IMR-90 (cell line): ENCODE results near the gene HSPB7. TPM values are rescaled to one million over a fixed set of nuclear protein-coding genes. Genes with fewer than 3 reads are reported as not detected.
"Not testable (repeated sequence)": the region's sequence is repeated elsewhere in the genome, so short reads cannot be mapped to it uniquely, and the experiment has no call there.

Source experiments
- ATAC-seq: fragments of 200-7000 bp; cut with Tn5 transposase; 2 replicates; pipeline ENCODE4 v1.9.1; 2020; ENCODE audit warnings: low read depth, mild to moderate bottlenecking, moderate library complexity
- BruUV-seq: library from RNA; stranded (reverse); fragments of 400-500 nt; replicated peaks from 2 replicates; lab custom pipeline; 2021; lab: Mats Ljungman, UMichigan
- CTCF ChIA-PET: fragments of 300-600 bp; formaldehyde crosslinking; extraction: SDS; loops from one replicate; lab custom pipeline; 2021; ENCODE audit warnings: antibody characterized with exemption; lab: Yijun Ruan, JAX
- POLR2A ChIA-PET: fragments of 300-600 bp; sonication (Branson Sonifier 250); formaldehyde crosslinking; loops from one replicate; lab custom pipeline; 2022; ENCODE audit warnings: antibody characterized with exemption; ENCODE audit not compliant: unreplicated experiment; lab: Charles Lee
- DNase-seq: peaks from one replicate; pipeline ENCODE4 v3.0.0; 2013
- H2AFZ ChIP-seq: replicated peaks from 2 replicates; pipeline ENCODE3; 2013; ENCODE audit warnings: low read length, mild to moderate bottlenecking; ENCODE audit not compliant: poor library complexity
- H2AK5ac ChIP-seq: 2 replicates; pipeline ENCODE4 v1.6.1; 2013; ENCODE audit warnings: low read depth, low read length, inconsistent platforms
- H2AK9ac ChIP-seq: replicated peaks from 2 replicates; pipeline ENCODE3; 2013; ENCODE audit warnings: mild to moderate bottlenecking, low read depth, low read length, moderate library complexity; ENCODE audit not compliant: poor library complexity
- H2BK120ac ChIP-seq: 2 replicates; pipeline ENCODE4 v1.6.1; 2013; ENCODE audit warnings: low read depth, low read length, inconsistent platforms
- H2BK15ac ChIP-seq: 3 replicates; pipeline ENCODE4 v1.6.1; 2013; ENCODE audit warnings: low read depth, low read length, inconsistent platforms
- H2BK20ac ChIP-seq: 2 replicates; pipeline ENCODE4 v1.6.1; 2013; ENCODE audit warnings: low read depth, mild to moderate bottlenecking, inconsistent platforms, low read length, moderate library complexity
- H2BK5ac ChIP-seq: 2 replicates; pipeline ENCODE4 v1.6.1; 2013; ENCODE audit warnings: mild to moderate bottlenecking, low read depth, low read length, inconsistent platforms; ENCODE audit not compliant: poor library complexity, severe bottlenecking
- H3K14ac ChIP-seq: replicated peaks from 2 replicates; pipeline ENCODE4 v1.6.1; 2013; ENCODE audit warnings: low read depth, low read length, inconsistent platforms
- H3K18ac ChIP-seq: 2 replicates; pipeline ENCODE4 v1.6.1; 2013; ENCODE audit warnings: low read depth, low read length, control low read depth
- H3K23ac ChIP-seq: 2 replicates; pipeline ENCODE4 v1.6.1; 2013; ENCODE audit warnings: low read depth, low read length, inconsistent platforms
- H3K27ac ChIP-seq: 2 replicates; pipeline ENCODE4 v1.5.1; 2013; ENCODE audit warnings: mild to moderate bottlenecking, control low read depth, low read length; ENCODE audit not compliant: insufficient read depth
- H3K27me3 ChIP-seq: 2 replicates; pipeline ENCODE4 v1.6.1; 2013; ENCODE audit warnings: low read length; ENCODE audit not compliant: control insufficient read depth, insufficient read depth
- H3K36me3 ChIP-seq: 2 replicates; pipeline ENCODE4 v1.6.1; 2013; ENCODE audit warnings: low read length, mixed read lengths; ENCODE audit not compliant: control insufficient read depth, insufficient read depth
- H3K4ac ChIP-seq: 2 replicates; pipeline ENCODE4 v1.6.1; 2013; ENCODE audit warnings: low read depth, low read length, inconsistent platforms
- H3K4me1 ChIP-seq: 2 replicates; pipeline ENCODE4 v1.6.1; 2013; ENCODE audit warnings: low read length, mixed read lengths; ENCODE audit not compliant: control insufficient read depth, insufficient read depth
- H3K4me2 ChIP-seq: 2 replicates; pipeline ENCODE4 v1.6.1; 2013; ENCODE audit warnings: low read depth, mild to moderate bottlenecking, control low read depth, low read length, moderate library complexity
- H3K4me3 ChIP-seq: 2 replicates; pipeline ENCODE4 v1.5.1; 2013; ENCODE audit warnings: low read depth, mild to moderate bottlenecking, control low read depth, low read length, moderate library complexity; ENCODE audit not compliant: insufficient read depth
- H3K56ac ChIP-seq: 2 replicates; pipeline ENCODE4 v1.6.1; 2013; ENCODE audit warnings: low read length, inconsistent platforms; ENCODE audit not compliant: insufficient read depth; ENCODE audit errors: extremely low read depth
- H3K79me1 ChIP-seq, 2 experiments: 2 replicates each; pipeline ENCODE4 v1.6.1; 2013; ENCODE audit warnings: low read length in 2 of 2, inconsistent platforms in 1 of 2, low read depth in 1 of 2
- H3K9ac ChIP-seq: 2 replicates; pipeline ENCODE4 v1.6.1; 2013; ENCODE audit warnings: low read depth, low read length, control low read depth
- H3K9me1 ChIP-seq: 2 replicates; pipeline ENCODE4 v1.6.1; 2013; ENCODE audit warnings: low read length, inconsistent platforms; ENCODE audit not compliant: insufficient read depth
- H3K9me3 ChIP-seq: 2 replicates; pipeline ENCODE4 v1.6.1; 2013; ENCODE audit warnings: low read length; ENCODE audit not compliant: control insufficient read depth, insufficient read depth
- H4K20me1 ChIP-seq: 2 replicates; pipeline ENCODE4 v1.6.1; 2013; ENCODE audit warnings: low read length, inconsistent platforms; ENCODE audit not compliant: insufficient read depth
- H4K5ac ChIP-seq: 2 replicates; pipeline ENCODE4 v1.6.1; 2013; ENCODE audit warnings: mild to moderate bottlenecking, low read depth, low read length, control low read depth
- H4K8ac ChIP-seq, 2 experiments: 2 replicates each; pipeline ENCODE4 v1.6.1; 2013; ENCODE audit warnings: low read depth in 2 of 2, low read length in 2 of 2, control low read depth in 1 of 2, inconsistent platforms in 1 of 2
- H4K91ac ChIP-seq: 2 replicates; pipeline ENCODE4 v1.6.1; 2013; ENCODE audit warnings: low read depth, low read length, inconsistent platforms; ENCODE audit not compliant: insufficient read depth
- WGBS, 2 experiments: methylation state at CpG; one replicate each; pipeline versions ENCODE4 v1.1.5 to v1.1.7; 2013; ENCODE audit warnings: missing lambda C conversion rate in 2 of 2; ENCODE audit not compliant: insufficient read length in 1 of 2; ENCODE audit errors: extremely low coverage in 2 of 2; 5-methylcytosine and 5-hydroxymethylcytosine counted together
- dilution Hi-C: fragments of 300-500 bp; cut with HindIII; formaldehyde crosslinking; loops from one replicate; pipeline ENCODE4 v1.14.3; 2018; ENCODE audit warnings: low sequenced_read_pairs; ENCODE audit not compliant: unreplicated experiment
- in situ Hi-C: fragments of 300-500 bp; cut with MboI; formaldehyde crosslinking; loops from 3 replicates; pipeline ENCODE4 v1.14.3; 2019; ENCODE audit warnings: low sequenced_read_pairs, inconsistent platforms, mixed read lengths
- intact Hi-C: fragments of 100-400 bp; cut with micrococcal nuclease; formaldehyde crosslinking; loops from 2 replicates; pipeline ENCODE4 v1.10.0; 2022
- polyA plus RNA-seq, 3 experiments: library from polyadenylated mRNA; depleted of rRNA; stranded (reverse); fragments of >200 nt; gene quantifications; 2 replicates each; pipeline ENCODE4 v1.2.3, GENCODE V29; 2012; ENCODE audit warnings: low replicate concordance in 1 of 3
- total RNA-seq: library from RNA; depleted of rRNA; stranded (reverse); fragments of >200 nt; gene quantifications from 2 replicates; pipeline ENCODE4 v1.2.3, GENCODE V29; 2012

The HSPB7 gene
- total and polyA plus RNA-seq, 2 of the 4 experiments (the other 2 are of a cell fraction) = 0.54 to 3.0 TPM

DNA sequence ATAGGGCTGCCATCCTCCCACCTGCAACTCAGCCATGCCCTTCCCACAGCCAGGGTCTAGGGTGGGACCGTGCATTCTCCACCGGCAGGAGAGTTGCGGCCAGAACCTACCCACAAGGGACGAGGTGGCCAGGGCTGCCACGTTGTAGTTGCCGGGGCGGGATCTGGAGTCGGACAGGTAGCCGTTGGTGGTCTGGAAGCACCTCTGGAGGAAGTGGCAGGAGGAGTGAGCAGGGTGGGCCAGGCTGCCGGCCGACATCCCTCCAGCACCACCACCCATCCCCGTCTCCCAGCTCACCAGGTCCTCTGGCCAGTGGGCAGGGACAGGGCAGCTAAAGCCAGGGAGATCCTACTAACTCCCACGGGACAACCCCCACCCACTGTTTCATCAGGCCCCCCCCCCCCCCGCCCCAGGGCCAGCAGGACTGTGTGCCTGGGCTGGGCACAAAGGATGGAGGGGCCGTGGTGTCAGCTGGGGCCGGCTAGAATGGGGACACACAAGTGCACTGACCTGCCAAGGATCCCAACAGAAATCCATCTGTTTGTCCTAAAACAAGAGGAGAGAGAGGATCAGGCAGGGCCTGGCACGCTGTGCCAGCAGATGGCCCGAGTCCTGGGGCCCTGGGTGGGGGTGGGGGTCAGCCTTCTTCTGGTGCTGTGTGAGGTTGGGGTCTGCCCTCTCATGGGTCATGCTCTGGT, 44.3 kb upstream of the HSPB7 start:
- H3K27ac ChIP-seq, H3K79me1 ChIP-seq, H3K9ac ChIP-seq, H4K20me1 ChIP-seq, H2BK15ac ChIP-seq, H3K14ac ChIP-seq, H3K4me1 ChIP-seq, POLR2A ChIA-PET, H3K56ac ChIP-seq, H3K9me3 ChIP-seq, dilution Hi-C loops, H2AK5ac ChIP-seq, H2AFZ ChIP-seq, H2AK9ac ChIP-seq, H4K8ac ChIP-seq, H2BK120ac ChIP-seq, H4K5ac ChIP-seq, H3K4ac ChIP-seq, H3K18ac ChIP-seq, in situ Hi-C loops, H3K9me1 ChIP-seq, H2BK20ac ChIP-seq, CTCF ChIA-PET, H3K36me3 ChIP-seq, H4K91ac ChIP-seq, H2BK5ac ChIP-seq, DNase-seq, BruUV-seq, H3K23ac ChIP-seq, H3K4me2 ChIP-seq, ATAC-seq, intact Hi-C loops, H3K4me3 ChIP-seq: not testable (repeated sequence)
- 48% methylated on average over 2 of the region's 18 CpGs; no CpG with 5 or more reads in 1 of the 2 experiments for WGBS, 2 experiments
- peaks cover 48% of the 10 kb centered on the region for H3K27me3 ChIP-seq
